Sigmoid colon (tissue), 4 donors: ENCODE results near the gene NHP2.

Experiments
- CTCF ChIP-seq, 4 experiments: fragments of 450-650 bp in 3 of 4; fragments of 200-600 bp in 1 of 4; IDR thresholded peaks; one replicate each; pipeline ENCODE4 v1.5.1; 2016 to 2019; ENCODE audit warnings: antibody characterized with exemption in 4 of 4, mild to moderate bottlenecking in 3 of 4, moderate library complexity in 2 of 4
- EP300 ChIP-seq, 4 donors: sonication (generic); formaldehyde crosslinking; IDR thresholded peaks; one replicate each; pipeline ENCODE4 v1.6.1; 2017; ENCODE audit warnings: antibody characterized with exemption in 4 of 4
- POLR2A ChIP-seq, 2 donors: fragments of 450-650 bp; IDR thresholded peaks; one replicate each; pipeline ENCODE4 v1.6.1; 2016; ENCODE audit warnings: antibody characterized with exemption in 2 of 2, mild to moderate bottlenecking in 2 of 2, moderate library complexity in 2 of 2
- POLR2AphosphoS5 ChIP-seq, 4 donors: sonication (generic); formaldehyde crosslinking; IDR thresholded peaks; one replicate each; pipeline ENCODE4 v1.6.1; 2017; ENCODE audit warnings: antibody characterized with exemption in 4 of 4

- TF ChIP-seq CTCF (IDR thresholded peaks at IDR 0.05): no peak
- TF ChIP-seq POLR2AphosphoS5 (IDR thresholded peaks at IDR 0.05): no peak
- TF ChIP-seq EP300 (IDR thresholded peaks at IDR 0.05): no peak
- TF ChIP-seq POLR2A (IDR thresholded peaks at IDR 0.05): no peak
Measured at GRCh38 chr5:178186427-178186826, 32.7 kb upstream of the NHP2 start.
